Measurements from ENCODE around the gene IGF1. TPM values are rescaled to one million over a fixed set of nuclear protein-coding genes. Genes with fewer than 3 reads are reported as not detected.

The IGF1 gene
- total RNA-seq, 1 donor from 2014 or later, result 3.4 TPM

- Mint-ChIP-seq H3K27me3 (ENCODE audit: unreplicated experiment) (no peaks in the 10 kb centered on the region), H3K4me3 (ENCODE audit: unreplicated experiment) (no peak overlapping the region), H3K4me1 (ENCODE audit: unreplicated experiment) (no peaks in the 10 kb centered on the region), H3K9me3 (ENCODE audit: unreplicated experiment) (no peaks in the 10 kb centered on the region), H3K27ac (ENCODE audit: unreplicated experiment) (no peak overlapping the region), H3K36me3 (ENCODE audit: low read depth, unreplicated experiment) (peaks cover 3% of the 10 kb centered on the region)
- TF ChIP-seq CTCF (IDR thresholded peaks at IDR 0.05; ENCODE audit: unreplicated experiment), result no peak
- DNase-seq (ENCODE audit: low spot score), result no peak
These were observed 131.3 kb downstream of the IGF1 start for GRCh38 chr12:102349079-102349478.

- no peak overlapping the region for H3K27ac Mint-ChIP-seq (ENCODE audit: unreplicated experiment)
- no peaks in the 10 kb centered on the region for H3K27me3 Mint-ChIP-seq (ENCODE audit: unreplicated experiment)
- no peak for TF ChIP-seq CTCF (IDR thresholded peaks at IDR 0.05; ENCODE audit: unreplicated experiment)
- no peak for DNase-seq (ENCODE audit: low spot score)
- H3K4me3 Mint-ChIP-seq (ENCODE audit: unreplicated experiment), result no peak overlapping the region
- no peaks in the 10 kb centered on the region for H3K9me3 Mint-ChIP-seq (ENCODE audit: unreplicated experiment)
- no peaks in the 10 kb centered on the region for H3K4me1 Mint-ChIP-seq (ENCODE audit: unreplicated experiment)
- no peaks in the 10 kb centered on the region for H3K36me3 Mint-ChIP-seq (ENCODE audit: low read depth, unreplicated experiment)
These were observed 132.6 kb downstream of the IGF1 start for GRCh38 chr12:102347811-102348210.

All from endothelial cell (in vitro differentiated cells).